Measurements from ENCODE around the gene SLC9B2.

The SLC9B2 gene

GRCh38 chr4:103076747-103077347, at the start of gene SLC9B2:
TSS of gene SLC9B2 (minus strand) at chr4:103076761. CDS start at chr4:103067550, 9,211 bp downstream.
- Histone ChIP-seq H3K9ac (peak within 1 kb of the TSS; percentile 97), H3K4me3 (IDR thresholded peaks at IDR 0.05; ENCODE audit: insufficient read depth, low read depth, low read length) (peak within 1 kb of the TSS; percentile 67), H3K27me3 (ENCODE audit: insufficient read depth, low read depth) (no peaks in the 10 kb centered on the region), H3K36me3 (ENCODE audit: insufficient read depth) (no peaks in the 10 kb centered on the region), H4K20me1 (ENCODE audit: insufficient read depth) (no peaks in the 10 kb centered on the region), H3K4me2 (peak within 1 kb of the TSS; percentile 82), H3K27ac (peak within 1 kb of the TSS; percentile 95), H3K79me2 (ENCODE audit: insufficient read depth, low read depth) (peaks cover 39% of the 10 kb centered on the region), H2AFZ (ENCODE audit: low read depth) (peak within 1 kb of the TSS; percentile 74), H3K4me1 (ENCODE audit: low read depth, poor library complexity, severe bottlenecking) (peaks cover 28% of the 10 kb centered on the region)
- TF ChIP-seq, protein P1, sequence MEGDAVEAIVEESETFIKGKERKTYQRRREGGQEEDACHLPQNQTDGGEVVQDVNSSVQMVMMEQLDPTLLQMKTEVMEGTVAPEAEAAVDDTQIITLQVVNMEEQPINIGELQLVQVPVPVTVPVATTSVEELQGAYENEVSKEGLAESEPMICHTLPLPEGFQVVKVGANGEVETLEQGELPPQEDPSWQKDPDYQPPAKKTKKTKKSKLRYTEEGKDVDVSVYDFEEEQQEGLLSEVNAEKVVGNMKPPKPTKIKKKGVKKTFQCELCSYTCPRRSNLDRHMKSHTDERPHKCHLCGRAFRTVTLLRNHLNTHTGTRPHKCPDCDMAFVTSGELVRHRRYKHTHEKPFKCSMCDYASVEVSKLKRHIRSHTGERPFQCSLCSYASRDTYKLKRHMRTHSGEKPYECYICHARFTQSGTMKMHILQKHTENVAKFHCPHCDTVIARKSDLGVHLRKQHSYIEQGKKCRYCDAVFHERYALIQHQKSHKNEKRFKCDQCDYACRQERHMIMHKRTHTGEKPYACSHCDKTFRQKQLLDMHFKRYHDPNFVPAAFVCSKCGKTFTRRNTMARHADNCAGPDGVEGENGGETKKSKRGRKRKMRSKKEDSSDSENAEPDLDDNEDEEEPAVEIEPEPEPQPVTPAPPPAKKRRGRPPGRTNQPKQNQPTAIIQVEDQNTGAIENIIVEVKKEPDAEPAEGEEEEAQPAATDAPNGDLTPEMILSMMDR (conservative IDR thresholded peaks at IDR 0.05; ENCODE audit: low read depth, low read length) = no peak

DNA sequence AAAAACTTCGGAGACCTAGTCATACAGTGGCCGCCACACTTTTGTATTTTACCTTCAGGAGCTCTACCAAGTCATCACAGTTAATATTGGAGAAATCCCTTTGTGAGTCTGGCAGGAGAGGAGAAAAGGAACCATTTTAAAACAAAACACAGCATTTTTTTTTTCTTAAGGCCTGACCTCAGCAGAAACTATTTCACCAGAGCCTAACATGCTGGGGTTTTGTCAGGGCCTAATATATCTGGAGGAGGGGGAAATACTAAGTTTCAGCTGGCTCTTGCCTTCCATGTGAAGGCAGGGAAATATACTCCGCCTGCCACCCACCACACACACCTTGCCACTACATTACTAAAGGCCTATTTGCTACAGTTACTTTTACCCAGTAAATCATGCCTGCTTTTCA, 49.6 kb upstream of the SLC9B2 start:
- no peaks in the 10 kb centered on the region for H3K36me3 ChIP-seq (ENCODE audit: insufficient read depth)
- no peak overlapping the region for H3K27ac ChIP-seq
- no peaks in the 10 kb centered on the region for H3K27me3 ChIP-seq (ENCODE audit: insufficient read depth, low read depth)
- no peak overlapping the region for H3K4me3 ChIP-seq (IDR thresholded peaks at IDR 0.05; ENCODE audit: insufficient read depth, low read depth, low read length)
- TF ChIP-seq, protein P1 (conservative IDR thresholded peaks at IDR 0.05; ENCODE audit: low read depth, low read length) = no peak
- H3K4me2 ChIP-seq = no peak overlapping the region
- H3K4me1 ChIP-seq (ENCODE audit: low read depth, poor library complexity, severe bottlenecking) = no peaks in the 10 kb centered on the region
- H4K20me1 ChIP-seq (ENCODE audit: insufficient read depth) = no peaks in the 10 kb centered on the region
- no peaks in the 10 kb centered on the region for H3K79me2 ChIP-seq (ENCODE audit: insufficient read depth, low read depth)
- no peak overlapping the region for H2AFZ ChIP-seq (ENCODE audit: low read depth)
- no peak overlapping the region for H3K9ac ChIP-seq

GRCh38 chr4:103123114-103123513, 46.6 kb upstream of the SLC9B2 start:
- Histone ChIP-seq H3K27me3 (ENCODE audit: insufficient read depth, low read depth) (no peaks in the 10 kb centered on the region), H2AFZ (ENCODE audit: low read depth) (no peak overlapping the region), H3K4me1 (ENCODE audit: low read depth, poor library complexity, severe bottlenecking) (no peaks in the 10 kb centered on the region), H3K27ac (no peak overlapping the region), H4K20me1 (ENCODE audit: insufficient read depth) (no peaks in the 10 kb centered on the region), H3K9ac (no peak overlapping the region), H3K36me3 (ENCODE audit: insufficient read depth) (no peaks in the 10 kb centered on the region), H3K4me3 (IDR thresholded peaks at IDR 0.05; ENCODE audit: insufficient read depth, low read depth, low read length) (no peak overlapping the region), H3K4me2 (no peak overlapping the region), H3K79me2 (ENCODE audit: insufficient read depth, low read depth) (no peaks in the 10 kb centered on the region)
- TF ChIP-seq, protein P1 (conservative IDR thresholded peaks at IDR 0.05; ENCODE audit: low read depth, low read length) = no peak

DNA sequence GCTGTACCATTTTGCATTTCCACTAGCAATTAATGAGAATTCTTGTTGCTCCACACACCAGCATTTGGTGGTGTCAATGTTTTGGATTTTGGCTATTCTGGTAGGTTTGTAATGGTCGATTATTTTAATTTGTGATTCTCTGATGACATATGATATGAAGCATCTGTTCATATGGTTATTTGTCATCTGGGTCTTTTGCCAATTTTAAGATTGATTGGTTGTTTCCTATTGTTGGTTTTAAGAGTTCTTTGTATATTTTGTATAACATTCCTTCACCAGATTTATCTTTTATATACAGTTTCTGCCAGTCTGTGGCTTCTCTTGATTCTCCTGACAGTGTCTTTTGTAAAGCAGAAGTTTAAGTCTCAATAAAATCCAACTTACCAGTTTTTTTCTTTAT, 41.6 kb upstream of the SLC9B2 start:
- Histone ChIP-seq H3K4me3 (IDR thresholded peaks at IDR 0.05; ENCODE audit: insufficient read depth, low read depth, low read length) (no peak overlapping the region), H3K4me1 (ENCODE audit: low read depth, poor library complexity, severe bottlenecking) (no peaks in the 10 kb centered on the region), H3K27ac (no peak overlapping the region), H2AFZ (ENCODE audit: low read depth) (no peak overlapping the region), H3K79me2 (ENCODE audit: insufficient read depth, low read depth) (no peaks in the 10 kb centered on the region), H3K9ac (no peak overlapping the region), H3K36me3 (ENCODE audit: insufficient read depth) (no peaks in the 10 kb centered on the region), H3K27me3 (ENCODE audit: insufficient read depth, low read depth) (no peaks in the 10 kb centered on the region), H3K4me2 (no peak overlapping the region), H4K20me1 (ENCODE audit: insufficient read depth) (no peaks in the 10 kb centered on the region)
- TF ChIP-seq, protein P1 (conservative IDR thresholded peaks at IDR 0.05; ENCODE audit: low read depth, low read length) = no peak
